MG63 (cell line): ENCODE results near the gene DLGAP1. TPM values are rescaled to one million over a fixed set of nuclear protein-coding genes. Genes with fewer than 3 reads are reported as not detected.

Experiments used
- DNase-seq: peaks from one replicate; pipeline ENCODE4 v3.0.0-alpha.2; 2020
- H3K27me3 ChIP-seq: fragments of 250-450 bp; sonication (Bioruptor Pico); 2 replicates; pipeline ENCODE4 v1.5.1; 2020; ENCODE audit warnings: mild to moderate bottlenecking, moderate library complexity
- H3K36me3 ChIP-seq: fragments of 250-450 bp; sonication (Bioruptor Pico); 2 replicates; pipeline ENCODE4 v1.5.1; 2020; ENCODE audit warnings: mild to moderate bottlenecking, moderate library complexity
- H3K4me3 ChIP-seq: fragments of 250-450 bp; sonication (Bioruptor Pico); 2 replicates; pipeline ENCODE4 v1.5.1; 2020; ENCODE audit warnings: mild to moderate bottlenecking, moderate library complexity
- H3K9me3 ChIP-seq: fragments of 250-450 bp; sonication (Bioruptor Pico); 2 replicates; pipeline ENCODE4 v1.5.1; 2020; ENCODE audit warnings: mild to moderate bottlenecking, moderate library complexity
- total RNA-seq: library from RNA; depleted of rRNA; stranded (reverse); fragments of >200 nt; shearing (Covaris generic); gene quantifications from 2 replicates; pipeline ENCODE4 v1.2.3, GENCODE V29; 2014; ENCODE audit warnings: low replicate concordance

The DLGAP1 gene
- total RNA-seq, 1 experiment from 2014 or later, result 3.4 TPM

DNA sequence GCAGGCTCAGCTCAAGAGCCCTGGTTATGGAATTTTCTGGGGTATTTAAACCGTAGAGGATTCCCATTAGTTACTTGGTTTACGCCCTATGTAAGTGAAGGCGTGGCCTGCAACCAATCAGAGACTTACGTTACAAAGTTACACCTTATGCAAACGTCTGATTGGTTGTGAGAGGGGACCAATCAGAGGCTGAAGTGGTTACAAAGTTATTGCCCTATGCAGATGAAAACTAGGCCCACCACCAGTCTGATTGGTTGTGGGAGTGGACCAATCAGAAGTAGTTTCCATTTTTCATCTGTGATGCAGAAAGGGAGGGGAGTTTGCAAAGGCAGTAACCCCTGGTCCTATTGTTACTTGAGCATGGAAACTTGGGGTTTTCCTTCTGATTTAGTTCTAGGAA lies 49.1 kb downstream of the DLGAP1 start:
- H3K36me3 ChIP-seq, result no peaks in the 10 kb centered on the region
- H3K4me3 ChIP-seq, result no peak overlapping the region
- no peaks in the 10 kb centered on the region for H3K27me3 ChIP-seq
- H3K9me3 ChIP-seq, result no peaks in the 10 kb centered on the region
- DNase-seq, result no peak

DNA sequence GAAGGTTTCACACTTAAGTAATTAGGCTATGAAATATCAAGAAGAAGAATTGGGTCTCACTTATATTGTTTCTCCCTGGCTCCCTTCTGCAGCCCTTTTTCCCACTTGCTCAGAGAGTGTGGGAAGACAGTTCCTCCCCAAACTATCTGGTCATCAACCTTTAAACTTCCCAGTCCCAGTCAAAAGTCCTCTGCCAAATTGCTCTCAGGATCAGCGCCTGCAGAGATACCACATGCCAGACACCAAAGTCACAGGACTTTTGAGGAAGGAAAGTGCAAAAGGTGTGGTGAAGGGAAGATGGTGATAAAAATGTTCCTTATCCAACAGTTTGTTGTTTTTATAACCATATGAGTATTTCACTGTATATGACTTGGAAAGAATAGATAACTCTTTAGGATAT lies 51.3 kb downstream of the DLGAP1 start:
- no peak for DNase-seq
- H3K27me3 ChIP-seq, result no peaks in the 10 kb centered on the region
- H3K9me3 ChIP-seq, result no peaks in the 10 kb centered on the region
- H3K36me3 ChIP-seq, result no peaks in the 10 kb centered on the region
- no peak overlapping the region for H3K4me3 ChIP-seq

DNA sequence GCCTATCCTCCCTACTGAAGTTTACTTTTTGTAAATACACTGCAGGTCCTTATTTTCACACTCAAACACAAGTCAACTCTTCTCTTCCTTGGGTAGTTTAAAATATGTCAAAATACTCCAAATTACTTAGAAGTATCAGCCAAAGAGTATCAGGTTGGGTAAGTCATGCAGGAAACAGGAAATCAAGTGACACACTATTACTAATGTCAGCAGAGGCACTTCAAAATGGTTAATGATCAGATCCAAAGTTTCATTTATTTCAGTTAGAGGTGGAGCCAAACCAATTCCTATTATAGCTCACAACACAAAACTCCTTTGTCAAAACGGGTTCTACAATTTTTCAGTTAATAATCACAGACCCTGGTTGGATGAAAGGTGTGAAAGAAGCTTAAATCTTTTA lies 54.2 kb downstream of the DLGAP1 start:
- no peak overlapping the region for H3K4me3 ChIP-seq
- H3K9me3 ChIP-seq, result no peaks in the 10 kb centered on the region
- no peak for DNase-seq
- no peaks in the 10 kb centered on the region for H3K27me3 ChIP-seq
- H3K36me3 ChIP-seq, result no peaks in the 10 kb centered on the region

DNA sequence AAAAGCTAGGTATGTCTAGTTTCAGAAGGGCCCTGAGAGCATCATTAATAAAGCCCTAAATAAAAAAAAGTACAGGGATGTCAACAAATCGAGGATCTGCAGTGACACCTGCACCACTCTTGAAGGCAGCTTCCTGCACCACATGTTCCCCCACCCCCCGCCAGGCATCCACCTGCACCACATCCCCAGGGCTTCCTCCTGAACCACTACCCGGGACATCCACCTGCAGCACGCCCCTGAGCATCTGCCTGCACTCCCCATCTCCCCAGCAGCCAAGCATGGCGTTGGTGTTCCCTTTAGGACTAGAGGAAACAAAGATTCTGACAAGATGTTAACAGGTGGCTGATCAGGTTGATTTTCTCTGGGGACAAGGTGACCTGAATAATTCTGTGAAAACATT lies 55.2 kb downstream of the DLGAP1 start:
- no peak overlapping the region for H3K4me3 ChIP-seq
- H3K27me3 ChIP-seq, result no peaks in the 10 kb centered on the region
- H3K36me3 ChIP-seq, result no peaks in the 10 kb centered on the region
- no peaks in the 10 kb centered on the region for H3K9me3 ChIP-seq
- no peak for DNase-seq

DNA sequence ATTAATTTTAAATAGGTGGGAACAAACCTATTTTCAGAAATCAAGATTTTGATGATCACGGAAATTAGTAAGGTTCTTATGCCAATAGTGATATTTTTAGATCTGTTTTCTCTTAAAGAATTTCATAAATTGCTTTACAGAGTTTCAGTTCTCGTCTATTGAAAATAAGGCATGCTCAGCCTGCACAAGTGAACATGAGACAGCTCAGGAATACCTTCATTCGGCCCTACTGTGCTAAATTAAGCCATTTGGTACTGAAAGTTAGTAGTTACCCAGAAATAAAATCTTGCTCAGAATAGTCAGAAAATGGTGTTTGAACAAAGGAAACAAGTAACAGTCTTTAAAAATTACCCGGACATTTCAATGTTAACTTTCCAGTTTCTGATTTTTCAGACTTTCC lies 60.4 kb downstream of the DLGAP1 start:
- Histone ChIP-seq H3K4me3 (no peak overlapping the region), H3K9me3 (no peaks in the 10 kb centered on the region; the same call in 1 of the 2 replicates), H3K27me3 (no peaks in the 10 kb centered on the region), H3K36me3 (no peaks in the 10 kb centered on the region)
- DNase-seq, result no peak

DNA sequence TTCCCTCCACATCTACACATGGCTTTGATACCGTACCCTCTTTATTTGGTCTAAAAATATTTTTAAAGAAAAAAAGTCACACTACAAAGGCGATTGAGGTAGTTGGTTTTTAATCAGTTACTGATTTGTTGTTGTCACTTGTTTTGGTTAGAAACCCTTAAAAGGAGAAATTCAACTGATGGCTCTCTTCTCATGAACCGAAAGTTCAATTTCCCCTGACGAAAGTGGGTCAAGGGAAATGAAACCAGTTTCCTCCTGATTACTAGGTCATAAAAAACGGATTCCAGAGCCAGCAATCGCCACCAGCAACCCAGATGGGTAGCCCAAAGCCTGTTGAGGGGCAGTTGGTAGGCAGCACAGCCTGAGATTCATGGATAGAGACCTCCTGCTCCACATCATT lies 63.2 kb downstream of the DLGAP1 start:
- peak overlapping the region; percentile 21 for H3K4me3 ChIP-seq
- peak; percentile 4 for DNase-seq
- H3K9me3 ChIP-seq, result no peaks in the 10 kb centered on the region; the same call in 1 of the 2 replicates
- no peaks in the 10 kb centered on the region for H3K27me3 ChIP-seq
- H3K36me3 ChIP-seq, result no peaks in the 10 kb centered on the region

DNA sequence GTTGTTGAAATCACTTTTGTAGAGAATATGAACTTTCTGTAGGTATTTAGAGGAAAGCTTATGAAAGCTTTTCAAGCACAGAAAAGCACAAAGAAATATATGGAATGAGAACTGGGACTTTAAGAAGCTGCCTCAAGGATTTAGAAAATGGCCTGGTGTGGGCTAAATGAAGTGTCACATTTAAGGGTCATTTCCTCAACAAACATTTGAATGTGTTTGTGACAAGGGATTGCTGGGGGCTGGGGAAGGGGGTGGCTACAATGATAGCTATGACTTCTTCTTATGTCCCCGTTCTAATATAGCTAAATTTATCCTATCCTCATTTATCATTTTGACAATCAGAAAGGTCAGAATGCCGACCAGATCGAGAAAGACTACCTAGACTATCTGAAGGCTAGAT lies 69.2 kb downstream of the DLGAP1 start:
- Histone ChIP-seq H3K36me3 (no peaks in the 10 kb centered on the region), H3K4me3 (no peak overlapping the region), H3K27me3 (no peaks in the 10 kb centered on the region), H3K9me3 (no peaks in the 10 kb centered on the region; the same call in 1 of the 2 replicates)
- no peak for DNase-seq

DNA sequence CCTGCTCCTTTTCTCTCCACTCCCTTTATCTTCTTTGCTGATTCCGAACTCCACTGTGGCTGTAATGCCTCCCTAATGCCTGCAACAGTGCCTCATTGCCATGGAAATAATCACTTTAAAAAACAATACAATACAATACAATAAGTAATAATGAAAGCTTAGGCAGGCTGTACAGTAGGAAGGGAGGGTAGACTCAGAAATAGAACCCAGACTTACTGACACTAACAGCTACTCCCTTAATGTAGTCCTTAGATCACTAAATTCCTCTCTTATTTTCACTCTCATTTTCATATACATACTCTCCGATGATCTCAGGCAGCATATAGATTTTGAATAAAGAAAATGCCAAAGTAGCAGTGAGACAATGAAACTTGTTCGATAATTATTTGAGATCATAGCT lies 70.2 kb downstream of the DLGAP1 start:
- no peaks in the 10 kb centered on the region for H3K36me3 ChIP-seq
- no peaks in the 10 kb centered on the region for H3K9me3 ChIP-seq
- no peak for DNase-seq
- H3K4me3 ChIP-seq, result no peak overlapping the region
- H3K27me3 ChIP-seq, result no peaks in the 10 kb centered on the region

DNA sequence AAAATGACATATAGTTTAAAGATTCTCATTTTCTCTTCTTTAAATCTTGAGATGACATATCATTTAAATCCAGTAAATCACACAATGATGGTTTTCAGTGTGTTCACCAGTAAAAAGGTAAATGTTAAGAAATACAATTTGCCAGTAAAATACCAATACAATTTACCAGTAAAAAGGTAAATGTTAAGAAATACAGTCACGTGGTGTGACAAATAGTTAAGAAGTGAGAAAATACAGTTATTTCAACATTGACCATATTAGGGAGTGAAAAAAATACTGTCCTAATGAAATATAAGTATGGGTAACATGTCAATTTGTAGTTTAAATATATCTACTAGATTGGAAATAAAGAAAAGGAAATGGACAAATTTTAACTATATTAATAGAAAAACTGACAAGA lies 80.5 kb downstream of the DLGAP1 start:
- Histone ChIP-seq H3K9me3 (no peaks in the 10 kb centered on the region), H3K4me3 (no peak overlapping the region), H3K27me3 (no peaks in the 10 kb centered on the region), H3K36me3 (no peaks in the 10 kb centered on the region)
- DNase-seq, result no peak

DNA sequence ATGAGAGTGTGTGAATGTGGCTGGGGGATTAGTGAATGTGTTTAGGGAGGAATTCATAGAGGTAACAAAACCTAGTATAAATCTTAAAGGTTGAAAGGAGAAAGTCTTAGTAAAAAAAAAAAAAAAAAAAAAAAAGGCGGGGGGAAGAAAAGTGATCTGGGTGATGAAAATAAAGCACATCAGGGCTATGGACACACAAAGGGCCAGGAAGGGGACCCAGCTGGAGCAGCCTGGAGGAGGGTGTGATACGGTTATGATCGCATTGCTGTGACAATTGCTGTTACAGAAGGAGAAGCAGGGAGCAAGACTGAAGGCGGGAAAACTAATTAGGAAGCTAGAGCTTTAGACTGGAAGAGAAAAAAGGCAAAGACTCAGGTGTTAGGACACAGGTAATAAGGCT lies 85.4 kb downstream of the DLGAP1 start:
- H3K36me3 ChIP-seq, result no peaks in the 10 kb centered on the region
- no peak for DNase-seq
- no peaks in the 10 kb centered on the region for H3K9me3 ChIP-seq
- H3K4me3 ChIP-seq, result no peak overlapping the region
- no peaks in the 10 kb centered on the region for H3K27me3 ChIP-seq

DNA sequence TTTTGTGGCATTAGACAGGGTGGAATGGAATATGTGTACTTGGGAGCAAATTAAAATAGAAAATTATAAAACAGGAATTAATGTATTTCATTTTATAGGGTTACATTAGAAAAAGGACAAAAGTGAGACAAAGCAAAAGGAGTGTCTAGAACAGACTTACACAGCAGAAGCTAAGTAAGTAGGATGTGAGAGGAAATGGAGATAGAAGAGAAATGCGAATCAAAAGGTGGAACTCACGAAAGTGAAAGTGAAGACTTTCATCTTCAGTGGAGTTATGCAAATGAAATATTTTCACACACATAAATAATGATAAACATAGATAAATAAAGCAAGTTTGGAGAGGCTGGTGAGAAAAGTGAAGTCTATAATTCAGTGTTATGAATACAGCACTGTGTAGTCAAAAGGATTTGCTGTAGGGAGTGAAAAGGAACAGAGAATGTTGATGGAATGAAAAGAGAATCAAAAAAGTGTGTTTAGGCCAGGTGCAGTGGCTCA lies 94.8 kb downstream of the DLGAP1 start:
- no peak for DNase-seq
- peak overlapping the region; percentile 22 for H3K4me3 ChIP-seq
- H3K36me3 ChIP-seq, result no peaks in the 10 kb centered on the region
- no peaks in the 10 kb centered on the region for H3K27me3 ChIP-seq
- H3K9me3 ChIP-seq, result no peaks in the 10 kb centered on the region

DNA sequence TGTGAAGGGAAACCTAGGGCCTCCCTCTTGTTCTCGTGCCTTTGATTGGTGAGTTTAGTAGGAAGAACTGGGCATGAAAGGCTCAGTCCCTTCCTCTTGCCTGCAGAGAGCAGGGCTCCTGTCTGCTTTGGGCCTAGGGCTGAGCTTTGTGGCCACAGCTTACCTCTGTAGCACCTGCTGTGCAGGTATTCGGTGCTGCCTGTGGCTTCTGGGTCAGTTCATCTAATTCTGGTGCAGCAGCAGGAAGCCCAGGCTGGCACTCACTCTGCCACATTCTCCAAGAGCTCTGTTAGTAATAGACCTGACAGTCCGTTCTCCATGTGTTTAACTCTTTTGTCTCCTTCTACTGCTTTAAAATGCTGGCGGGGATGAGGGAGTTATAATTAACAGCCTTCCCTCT lies 96.5 kb downstream of the DLGAP1 start:
- Histone ChIP-seq H3K36me3 (no peaks in the 10 kb centered on the region), H3K4me3 (no peak overlapping the region), H3K27me3 (no peaks in the 10 kb centered on the region), H3K9me3 (no peaks in the 10 kb centered on the region)
- no peak for DNase-seq

DNA sequence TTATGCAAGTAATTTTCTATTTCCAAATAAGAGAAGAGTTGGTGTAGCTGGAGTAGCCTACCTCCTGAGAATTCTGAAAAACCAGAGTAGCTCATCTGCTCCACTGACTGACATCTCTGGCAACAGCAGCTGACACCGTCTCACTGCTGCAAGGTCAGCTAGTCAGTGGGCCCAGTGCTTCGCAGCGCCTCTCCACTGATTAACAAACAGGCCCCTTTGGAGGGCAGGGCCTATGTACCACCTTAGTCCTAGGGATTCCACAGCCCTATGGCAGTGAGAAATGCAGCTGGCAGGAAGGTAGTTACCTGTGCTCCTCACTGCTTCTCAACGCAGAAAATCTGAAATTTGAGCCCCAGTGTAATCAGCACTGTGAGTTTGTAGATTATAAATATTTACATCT lies 97.5 kb downstream of the DLGAP1 start:
- Histone ChIP-seq H3K4me3 (no peak overlapping the region), H3K27me3 (no peaks in the 10 kb centered on the region), H3K36me3 (no peaks in the 10 kb centered on the region), H3K9me3 (no peaks in the 10 kb centered on the region)
- no peak for DNase-seq

DNA sequence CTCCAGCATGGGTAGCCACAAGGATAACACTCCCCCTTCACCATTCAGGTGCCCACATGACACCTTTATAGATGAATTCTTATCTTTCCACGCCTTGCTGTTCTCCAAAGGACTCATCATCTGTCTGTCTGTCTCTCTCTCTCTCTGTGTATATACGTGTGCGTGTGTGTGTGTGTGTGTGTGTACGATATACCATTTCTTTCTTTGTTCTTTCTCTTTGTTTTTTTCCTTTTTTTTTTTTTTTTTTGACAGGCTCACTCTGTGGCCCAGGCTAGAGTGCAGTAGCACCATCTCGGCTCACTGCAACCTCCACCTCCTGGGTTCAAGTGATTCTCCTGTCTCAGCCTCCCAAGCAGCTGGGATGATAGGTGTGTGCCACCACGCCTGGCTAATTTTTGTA lies 98.2 kb downstream of the DLGAP1 start:
- no peak for DNase-seq
- Histone ChIP-seq H3K27me3 (no peaks in the 10 kb centered on the region), H3K9me3 (no peaks in the 10 kb centered on the region), H3K36me3 (no peaks in the 10 kb centered on the region), H3K4me3 (no peak overlapping the region)

DNA sequence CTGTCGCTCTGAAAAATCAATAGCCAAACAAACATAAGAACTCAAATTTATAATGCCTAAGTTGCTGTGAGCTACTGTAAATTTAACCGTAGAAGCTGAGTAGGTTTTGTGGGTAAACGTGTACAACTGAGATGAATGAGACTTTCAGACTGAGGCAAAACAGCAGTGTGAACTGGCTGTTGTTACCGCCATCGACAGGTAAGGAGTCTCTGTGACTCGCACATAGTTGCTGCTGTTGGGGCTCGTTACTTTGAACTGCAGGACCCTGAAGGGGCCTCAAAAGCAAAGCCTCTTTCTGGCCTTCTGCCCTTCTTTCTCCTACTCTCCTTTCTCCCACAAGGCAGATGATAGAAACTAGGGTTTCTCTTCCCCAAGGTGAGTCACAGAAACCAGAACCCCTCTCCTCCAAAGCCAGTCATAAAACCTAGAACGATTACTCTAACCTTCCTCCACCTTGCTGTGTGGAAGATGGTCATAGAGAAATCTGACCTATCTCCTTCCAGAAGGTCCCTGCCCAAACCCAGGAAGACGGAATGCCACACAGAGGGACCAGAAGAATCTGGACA lies 101.2 kb downstream of the DLGAP1 start:
- DNase-seq, result no peak
- Histone ChIP-seq H3K27me3 (no peaks in the 10 kb centered on the region), H3K9me3 (no peaks in the 10 kb centered on the region), H3K36me3 (no peaks in the 10 kb centered on the region), H3K4me3 (no peak overlapping the region)

DNA sequence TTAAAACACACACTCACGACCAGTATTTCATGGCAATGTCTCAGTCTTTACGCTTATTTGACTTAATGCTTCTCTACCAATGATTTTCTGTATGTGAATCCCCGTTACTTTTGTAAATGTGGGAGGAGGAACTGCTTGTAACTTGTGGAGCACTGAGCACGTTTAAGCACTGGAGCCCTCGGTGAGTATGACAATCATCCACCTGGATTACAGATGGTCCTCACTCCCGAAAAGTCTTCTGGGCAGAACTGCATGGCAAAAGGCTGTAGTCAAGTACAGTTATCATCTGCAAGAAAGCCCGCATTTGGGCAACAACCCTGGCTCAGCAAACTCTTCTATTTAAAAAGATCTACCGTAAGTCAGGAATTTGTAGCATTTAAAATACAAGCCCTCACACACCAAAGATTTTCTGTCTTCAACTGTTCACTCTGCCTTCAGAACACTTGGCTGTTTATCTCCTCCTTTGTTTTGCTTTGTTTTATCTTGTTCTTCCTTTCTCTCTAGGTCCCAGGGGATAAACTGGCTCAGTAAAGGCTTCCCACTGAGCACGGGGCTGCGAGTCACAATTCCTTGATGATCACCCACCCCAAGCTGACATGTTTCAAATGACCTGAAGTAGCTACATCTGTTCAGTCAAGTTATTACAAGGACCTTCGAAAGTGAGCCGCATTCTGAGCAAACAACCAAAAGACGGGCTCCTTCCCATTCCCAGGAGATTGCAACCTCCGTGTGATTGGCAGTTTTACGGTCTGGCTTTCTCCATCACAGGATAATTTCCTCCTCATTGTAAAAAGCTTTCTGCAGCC lies 102.2 kb downstream of the DLGAP1 start:
- Histone ChIP-seq H3K36me3 (no peaks in the 10 kb centered on the region), H3K27me3 (no peaks in the 10 kb centered on the region), H3K4me3 (no peak overlapping the region), H3K9me3 (no peaks in the 10 kb centered on the region)
- DNase-seq, result no peak

DNA sequence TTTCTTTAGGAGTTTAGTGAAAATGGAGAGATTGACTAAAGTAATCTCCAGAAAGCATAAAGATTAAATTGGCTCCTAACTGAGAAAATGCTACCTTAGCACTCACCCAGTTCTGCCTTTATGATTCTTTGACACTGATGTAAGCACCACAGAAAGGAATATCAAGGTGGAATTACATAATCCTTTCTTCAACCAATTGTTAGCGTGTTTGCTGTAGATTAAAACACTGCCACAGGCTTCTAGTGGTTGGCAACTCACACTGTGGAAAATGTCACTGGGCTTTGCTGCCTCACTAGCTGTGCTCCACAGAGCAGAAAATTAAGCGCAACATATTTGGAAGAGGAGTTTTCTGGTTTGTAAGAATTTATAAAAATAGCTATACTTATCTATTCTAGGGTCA lies 104.1 kb downstream of the DLGAP1 start:
- no peaks in the 10 kb centered on the region for H3K27me3 ChIP-seq
- DNase-seq, result no peak
- no peaks in the 10 kb centered on the region for H3K36me3 ChIP-seq
- no peaks in the 10 kb centered on the region for H3K9me3 ChIP-seq
- no peak overlapping the region for H3K4me3 ChIP-seq

DNA sequence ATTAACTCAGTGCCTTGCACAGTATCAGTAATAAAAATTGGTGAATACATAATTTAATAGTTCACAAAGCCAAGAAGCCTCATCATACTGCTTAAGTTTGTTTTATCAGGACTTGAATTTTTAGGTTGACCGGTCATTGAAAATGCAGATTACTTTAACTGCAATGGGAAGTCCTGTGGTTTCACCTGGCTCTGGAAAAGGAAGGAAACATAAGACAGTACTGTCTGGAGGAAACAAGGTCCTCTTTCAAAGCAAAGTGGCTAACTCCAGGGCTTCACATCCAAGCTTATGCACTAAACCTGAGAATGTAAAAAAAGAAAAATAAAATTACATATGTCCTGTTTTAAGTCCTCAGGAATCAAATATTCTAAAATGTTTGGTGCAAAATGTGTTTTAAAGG lies 119.7 kb downstream of the DLGAP1 start:
- no peak for DNase-seq
- Histone ChIP-seq H3K36me3 (no peaks in the 10 kb centered on the region), H3K27me3 (no peaks in the 10 kb centered on the region), H3K4me3 (no peak overlapping the region), H3K9me3 (no peaks in the 10 kb centered on the region)
